ENCODE data around the gene P2RY8.
A peak's percentile ranks its signal among the peaks of the same experiment; 100 is the strongest.

Gene P2RY8

DNA sequence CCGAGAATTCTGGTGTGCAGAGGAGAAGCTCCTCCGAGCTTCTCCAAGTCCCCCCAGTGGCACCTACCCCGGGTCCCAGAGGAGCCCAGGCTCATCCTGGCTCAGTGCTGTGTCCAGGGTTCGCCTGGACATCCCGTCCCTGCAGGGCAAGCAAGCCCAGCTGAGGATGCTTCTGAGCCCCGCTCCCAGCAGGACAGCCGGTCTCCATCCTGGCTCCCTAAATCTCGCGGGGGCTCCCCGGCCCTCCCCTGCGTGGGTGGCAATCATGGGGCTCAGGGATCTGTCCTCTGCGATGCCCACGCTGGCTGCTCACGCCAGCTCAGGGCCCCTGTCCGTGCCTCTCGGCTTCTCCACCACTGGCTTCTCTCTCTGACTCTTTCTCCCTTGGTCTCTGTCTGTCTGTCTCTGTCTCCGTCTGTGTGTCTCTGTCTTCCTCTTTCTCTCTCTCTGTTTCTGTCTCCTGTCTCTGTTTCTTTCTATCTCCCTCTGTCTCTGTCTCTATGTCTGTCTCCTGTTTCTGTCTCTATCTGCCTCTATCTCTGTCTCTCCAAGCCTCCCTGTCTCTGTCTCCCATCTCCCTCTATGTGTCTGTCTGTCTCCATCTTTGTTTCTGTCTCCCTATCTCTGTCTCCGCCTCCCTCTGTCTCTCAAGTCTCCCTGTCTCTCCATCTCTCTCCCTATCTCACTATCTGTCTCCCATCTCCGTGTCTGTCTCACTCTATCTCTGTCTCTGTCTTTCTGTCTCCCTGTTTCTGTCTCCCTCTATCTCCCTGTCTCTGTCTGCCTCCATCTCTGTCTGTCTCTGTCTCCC lies 117.2 kb downstream of the P2RY8 start:
- 0 out of 2 replicates have a peak, but pooled peaks have one; percentile 3 for TF ChIP-seq POLR2AphosphoS5 (IDR thresholded peaks at IDR 0.05; ENCODE audit: low read depth, low read length)
- TF ChIP-seq, protein P1, sequence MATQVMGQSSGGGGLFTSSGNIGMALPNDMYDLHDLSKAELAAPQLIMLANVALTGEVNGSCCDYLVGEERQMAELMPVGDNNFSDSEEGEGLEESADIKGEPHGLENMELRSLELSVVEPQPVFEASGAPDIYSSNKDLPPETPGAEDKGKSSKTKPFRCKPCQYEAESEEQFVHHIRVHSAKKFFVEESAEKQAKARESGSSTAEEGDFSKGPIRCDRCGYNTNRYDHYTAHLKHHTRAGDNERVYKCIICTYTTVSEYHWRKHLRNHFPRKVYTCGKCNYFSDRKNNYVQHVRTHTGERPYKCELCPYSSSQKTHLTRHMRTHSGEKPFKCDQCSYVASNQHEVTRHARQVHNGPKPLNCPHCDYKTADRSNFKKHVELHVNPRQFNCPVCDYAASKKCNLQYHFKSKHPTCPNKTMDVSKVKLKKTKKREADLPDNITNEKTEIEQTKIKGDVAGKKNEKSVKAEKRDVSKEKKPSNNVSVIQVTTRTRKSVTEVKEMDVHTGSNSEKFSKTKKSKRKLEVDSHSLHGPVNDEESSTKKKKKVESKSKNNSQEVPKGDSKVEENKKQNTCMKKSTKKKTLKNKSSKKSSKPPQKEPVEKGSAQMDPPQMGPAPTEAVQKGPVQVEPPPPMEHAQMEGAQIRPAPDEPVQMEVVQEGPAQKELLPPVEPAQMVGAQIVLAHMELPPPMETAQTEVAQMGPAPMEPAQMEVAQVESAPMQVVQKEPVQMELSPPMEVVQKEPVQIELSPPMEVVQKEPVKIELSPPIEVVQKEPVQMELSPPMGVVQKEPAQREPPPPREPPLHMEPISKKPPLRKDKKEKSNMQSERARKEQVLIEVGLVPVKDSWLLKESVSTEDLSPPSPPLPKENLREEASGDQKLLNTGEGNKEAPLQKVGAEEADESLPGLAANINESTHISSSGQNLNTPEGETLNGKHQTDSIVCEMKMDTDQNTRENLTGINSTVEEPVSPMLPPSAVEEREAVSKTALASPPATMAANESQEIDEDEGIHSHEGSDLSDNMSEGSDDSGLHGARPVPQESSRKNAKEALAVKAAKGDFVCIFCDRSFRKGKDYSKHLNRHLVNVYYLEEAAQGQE (IDR thresholded peaks at IDR 0.05; ENCODE audit: insufficient read depth in 1 of 2, low read depth in 2 of 2, low read length in 2 of 2): no peak
- TF ChIP-seq TAF1 (IDR thresholded peaks at IDR 0.05; ENCODE audit: borderline replicate concordance, insufficient read depth, low read length): no peak
- no peak for TF ChIP-seq FOXP2 (optimal IDR thresholded peaks at IDR 0.05; ENCODE audit: borderline replicate concordance, extremely low read depth, extremely low read length, insufficient read depth)
- 0 out of 2 replicates have a peak, but pooled peaks have one; percentile 44 for TF ChIP-seq SIN3A (IDR thresholded peaks at IDR 0.05; ENCODE audit: borderline replicate concordance, insufficient read depth, low read length)

DNA sequence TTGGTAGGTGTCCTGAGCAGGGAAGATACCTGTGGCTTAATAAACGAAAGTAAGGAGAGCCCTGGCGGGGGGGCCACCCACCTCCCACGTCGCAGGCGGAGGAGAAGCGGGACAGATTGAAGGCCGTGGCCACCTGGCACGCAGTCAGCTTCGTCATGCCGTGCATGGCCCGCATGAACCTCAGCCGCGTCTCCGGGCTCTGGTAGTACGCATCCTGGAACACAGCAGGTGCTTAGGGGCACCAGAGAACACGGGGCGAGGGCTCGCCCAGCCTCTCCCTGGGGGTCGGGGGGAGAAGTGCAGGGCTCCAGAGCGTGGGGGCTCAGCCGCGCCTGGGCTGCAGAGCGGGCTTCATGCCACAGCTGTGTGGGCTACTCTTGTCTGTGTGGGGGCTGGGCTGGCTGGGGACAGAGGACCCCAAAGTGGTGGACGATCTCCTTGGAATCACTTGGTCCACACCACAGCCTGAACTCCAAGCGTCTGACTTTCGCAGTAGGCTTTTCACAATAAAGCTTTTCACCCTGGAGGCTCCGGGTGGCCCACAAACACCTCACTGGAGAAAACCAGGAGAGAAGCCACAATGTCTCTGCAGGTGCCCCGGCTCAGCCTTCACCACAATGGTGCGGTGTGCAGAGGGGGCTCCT lies 118.0 kb downstream of the P2RY8 start:
- TF ChIP-seq FOXP2 (optimal IDR thresholded peaks at IDR 0.05; ENCODE audit: borderline replicate concordance, extremely low read depth, extremely low read length, insufficient read depth) (no peak), SIN3A (IDR thresholded peaks at IDR 0.05; ENCODE audit: borderline replicate concordance, insufficient read depth, low read length) (no peak; the same call in 1 of the 2 replicates), POLR2AphosphoS5 (IDR thresholded peaks at IDR 0.05; ENCODE audit: low read depth, low read length) (peak; percentile 58; the same call in 1 of the 2 replicates), TAF1 (IDR thresholded peaks at IDR 0.05; ENCODE audit: borderline replicate concordance, insufficient read depth, low read length) (no peak)
- TF ChIP-seq, protein P1 (IDR thresholded peaks at IDR 0.05; ENCODE audit: insufficient read depth in 1 of 2, low read depth in 2 of 2, low read length in 2 of 2): no peak

DNA sequence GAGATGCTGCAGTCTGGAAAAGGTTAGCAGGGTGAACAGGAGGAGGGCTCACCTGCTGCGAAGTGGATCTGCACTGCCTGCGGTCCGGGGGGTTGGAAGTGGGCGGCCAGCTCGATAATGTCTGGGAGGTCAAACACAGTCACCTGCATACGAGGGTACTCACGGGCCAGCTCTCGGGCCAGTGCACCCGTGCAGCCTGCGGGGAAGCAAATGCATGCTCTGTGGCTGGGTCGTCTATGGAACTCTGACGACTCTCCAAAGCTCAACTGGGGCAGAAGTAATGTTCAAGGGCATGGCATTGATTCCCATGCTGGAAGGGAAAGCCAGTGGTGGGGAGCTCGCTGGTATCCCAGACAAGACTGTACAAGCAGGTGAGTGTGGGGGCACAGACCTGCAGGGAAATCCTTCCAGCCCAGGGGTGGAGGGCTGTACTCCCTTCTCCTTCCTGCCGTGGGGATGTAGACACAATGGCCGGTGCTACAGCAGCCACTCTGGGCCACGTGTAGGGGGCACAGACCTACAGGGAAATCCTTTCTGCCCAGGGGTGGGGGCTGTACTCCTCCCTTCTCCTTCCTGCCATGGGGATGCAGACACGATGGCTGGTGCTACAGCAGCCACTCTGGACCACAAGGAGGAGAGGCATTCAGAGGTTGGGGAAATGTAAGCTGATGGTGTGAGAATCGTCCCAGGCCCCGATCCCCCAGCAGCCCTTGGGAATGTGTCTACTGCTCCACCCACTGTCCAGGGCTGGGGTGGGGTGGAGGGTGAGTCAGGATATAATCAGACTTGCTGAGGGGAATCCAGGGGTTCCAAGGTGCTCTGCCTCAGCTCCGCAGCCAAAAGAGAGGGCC lies 118.8 kb downstream of the P2RY8 start:
- TF ChIP-seq TAF1 (IDR thresholded peaks at IDR 0.05; ENCODE audit: borderline replicate concordance, insufficient read depth, low read length) (no peak), POLR2AphosphoS5 (IDR thresholded peaks at IDR 0.05; ENCODE audit: low read depth, low read length) (no peak), SIN3A (IDR thresholded peaks at IDR 0.05; ENCODE audit: borderline replicate concordance, insufficient read depth, low read length) (no peak), FOXP2 (optimal IDR thresholded peaks at IDR 0.05; ENCODE audit: borderline replicate concordance, extremely low read depth, extremely low read length, insufficient read depth) (no peak)
- TF ChIP-seq, protein P1 (IDR thresholded peaks at IDR 0.05; ENCODE audit: insufficient read depth in 1 of 2, low read depth in 2 of 2, low read length in 2 of 2): no peak

DNA sequence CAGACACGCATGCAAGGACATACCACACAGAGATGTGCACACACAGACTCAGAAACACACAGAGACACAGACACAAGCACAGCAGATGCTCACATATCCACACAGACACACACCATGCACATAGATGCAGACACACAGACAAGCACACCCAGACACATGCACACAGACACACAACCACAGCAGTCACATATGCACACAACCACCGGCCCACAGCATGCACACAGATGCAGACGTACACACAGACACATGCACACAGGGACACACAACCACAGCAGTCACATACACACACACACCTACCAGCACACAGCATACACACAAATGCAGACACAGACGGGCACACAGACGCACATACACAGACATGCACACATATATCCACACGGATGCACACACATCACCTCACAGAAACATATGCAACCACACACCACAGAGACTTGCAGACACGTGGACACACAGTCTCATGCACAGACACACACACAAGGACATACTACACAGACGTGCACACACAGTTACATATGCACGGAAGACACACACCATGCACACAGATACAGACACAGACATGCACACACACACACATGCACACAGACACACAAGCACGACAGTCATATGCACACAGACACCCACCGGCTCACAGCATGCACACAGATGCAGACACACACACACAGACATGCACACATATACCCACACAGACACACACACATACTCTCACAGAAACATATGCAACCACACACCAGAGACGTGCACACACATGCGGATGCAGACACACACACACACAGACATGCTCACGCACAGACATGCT lies 119.8 kb downstream of the P2RY8 start:
- TF ChIP-seq POLR2AphosphoS5 (IDR thresholded peaks at IDR 0.05; ENCODE audit: low read depth, low read length): peak; percentile 37; the same call in 1 of the 2 replicates
- no peak for TF ChIP-seq TAF1 (IDR thresholded peaks at IDR 0.05; ENCODE audit: borderline replicate concordance, insufficient read depth, low read length)
